ENCODE measurements around the gene MIER2. TPM values are rescaled to one million over a fixed set of nuclear protein-coding genes. Genes with fewer than 3 reads are reported as not detected.
"Not testable (repeated sequence)": the region's sequence is repeated elsewhere in the genome, so short reads cannot be mapped to it uniquely, and the experiment has no call there.

The MIER2 gene
- total RNA-seq, 2 donors from 2014 or later: 13.1 to 13.8 TPM

DNA sequence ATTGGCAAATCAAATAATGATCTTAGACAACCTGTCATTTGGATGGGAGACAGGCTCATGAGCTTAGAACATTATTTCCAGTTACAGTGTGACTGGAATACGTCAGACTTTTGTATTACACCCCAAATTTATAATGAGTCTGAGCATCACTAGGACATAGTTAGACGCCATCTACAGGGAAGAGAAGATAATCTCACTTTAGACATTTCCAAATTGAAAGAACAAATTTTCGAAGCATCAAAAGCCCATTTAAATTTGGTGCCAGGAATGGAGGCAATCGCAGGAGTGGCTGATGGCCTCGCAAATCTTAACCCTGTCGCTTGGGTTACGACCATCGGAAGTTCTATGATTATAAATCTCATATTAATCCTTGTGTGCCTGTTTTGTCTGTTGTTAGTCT, 41.6 kb upstream of the MIER2 start:
- H3K9me3 ChIP-seq (ENCODE audit: control insufficient read depth, low read length, poor library complexity, severe bottlenecking); ATAC-seq; H3K36me3 Mint-ChIP-seq (ENCODE audit: low read depth); H3K4me3 Mint-ChIP-seq; H3K27ac Mint-ChIP-seq; DNase-seq: not testable (repeated sequence)
- Mint-ChIP-seq H3K27me3 (peaks cover 45% of the 10 kb centered on the region), H3K4me1 (peaks cover 14% of the 10 kb centered on the region)

DNA sequence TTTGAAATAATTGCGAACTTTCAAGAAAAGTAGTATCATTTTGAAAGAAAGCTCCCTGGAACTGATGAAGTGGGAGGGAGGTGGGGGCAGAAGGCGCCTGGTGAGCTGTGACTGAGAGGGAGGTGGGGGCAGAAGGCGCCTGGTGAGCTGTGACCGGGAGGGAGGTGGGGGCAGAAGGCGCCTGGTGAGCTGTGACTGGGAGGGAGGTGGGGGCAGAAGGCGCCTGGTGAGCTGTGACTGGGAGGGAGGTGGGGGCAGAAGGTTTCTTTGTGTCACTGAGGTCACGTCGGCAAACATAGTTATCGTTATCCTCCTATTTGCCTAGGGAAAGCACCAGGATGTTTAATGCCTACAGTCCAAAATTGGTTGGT, 40.2 kb upstream of the MIER2 start:
- no peak overlapping the region for H3K27ac Mint-ChIP-seq
- DNase-seq: no peak
- ATAC-seq: no peak
- H3K27me3 Mint-ChIP-seq: peaks cover 54% of the 10 kb centered on the region
- peaks cover 14% of the 10 kb centered on the region for H3K4me1 Mint-ChIP-seq
- peaks cover 7% of the 10 kb centered on the region for H3K36me3 Mint-ChIP-seq (ENCODE audit: low read depth)
- H3K9me3 ChIP-seq (ENCODE audit: control insufficient read depth, low read length, poor library complexity, severe bottlenecking): no peaks in the 10 kb centered on the region
- no peak overlapping the region for H3K4me3 Mint-ChIP-seq

DNA sequence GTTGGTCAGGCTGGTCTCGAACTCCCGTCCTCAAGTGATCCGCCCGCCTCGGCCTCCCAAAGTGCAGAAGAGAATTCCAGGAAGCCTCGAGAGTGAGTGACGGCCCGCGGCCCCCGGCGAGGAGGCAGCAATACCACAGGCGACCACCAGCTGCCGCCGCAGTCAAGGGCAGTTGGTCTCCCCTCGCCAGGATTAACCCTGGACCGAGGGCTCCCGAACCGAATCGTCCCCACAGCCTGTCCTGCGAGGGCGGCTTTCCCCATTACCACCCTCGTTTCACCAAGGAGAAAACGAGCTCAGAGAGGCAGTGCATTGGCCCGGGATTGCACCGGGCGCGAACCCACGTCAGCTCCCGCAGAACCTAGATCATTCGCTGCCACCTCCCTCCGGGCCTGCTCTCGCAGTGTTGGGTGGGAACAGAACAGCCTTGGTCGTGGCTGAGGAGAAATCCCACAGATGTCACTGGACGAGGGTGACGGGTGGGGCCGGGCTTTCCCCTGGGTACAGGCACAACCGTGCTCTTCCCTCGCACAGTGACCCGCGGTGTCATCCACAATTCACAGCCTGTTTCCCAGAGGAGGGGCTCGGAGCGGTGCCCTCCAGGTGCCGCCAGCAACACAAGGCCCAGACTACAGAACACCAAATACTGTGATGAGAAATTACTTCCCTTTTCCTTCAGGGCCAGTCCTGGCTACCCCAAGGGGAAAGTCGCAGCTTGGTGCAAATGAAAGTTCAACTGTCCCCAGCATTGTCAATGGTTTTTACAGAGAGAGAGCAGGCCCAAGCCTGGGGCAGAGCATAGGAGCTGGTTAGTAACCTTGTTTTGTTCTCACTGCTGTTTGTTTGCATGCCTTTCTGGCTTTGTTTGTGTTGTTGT, 39.6 kb upstream of the MIER2 start:
- Mint-ChIP-seq H3K36me3 (ENCODE audit: low read depth) (peaks cover 7% of the 10 kb centered on the region), H3K4me3 (no peak overlapping the region), H3K27me3 (peaks cover 54% of the 10 kb centered on the region), H3K27ac (peak overlapping the region; percentile 24), H3K4me1 (peaks cover 14% of the 10 kb centered on the region)
- no peak for ATAC-seq
- no peak for DNase-seq
- no peaks in the 10 kb centered on the region for H3K9me3 ChIP-seq (ENCODE audit: control insufficient read depth, low read length, poor library complexity, severe bottlenecking)

GRCh38 chr19:383040-383439, 38.4 kb upstream of the MIER2 start:
- no peak overlapping the region for H3K27ac Mint-ChIP-seq
- no peak for DNase-seq
- peaks cover 7% of the 10 kb centered on the region for H3K36me3 Mint-ChIP-seq (ENCODE audit: low read depth)
- H3K27me3 Mint-ChIP-seq: peaks cover 45% of the 10 kb centered on the region
- no peak overlapping the region for H3K4me3 Mint-ChIP-seq
- H3K9me3 ChIP-seq (ENCODE audit: control insufficient read depth, low read length, poor library complexity, severe bottlenecking): no peaks in the 10 kb centered on the region
- peaks cover 14% of the 10 kb centered on the region for H3K4me1 Mint-ChIP-seq
- ATAC-seq: no peak

GRCh38 chr19:382578-382977, 38.0 kb upstream of the MIER2 start:
- peak; percentile 77 for ATAC-seq
- H3K9me3 ChIP-seq (ENCODE audit: control insufficient read depth, low read length, poor library complexity, severe bottlenecking); H3K27ac Mint-ChIP-seq; H3K36me3 Mint-ChIP-seq (ENCODE audit: low read depth); DNase-seq: not testable (repeated sequence)
- Mint-ChIP-seq H3K4me3 (peak overlapping the region; percentile 1), H3K27me3 (peaks cover 41% of the 10 kb centered on the region), H3K4me1 (peaks cover 16% of the 10 kb centered on the region)

GRCh38 chr19:381901-382300, 37.3 kb upstream of the MIER2 start:
- not testable (repeated sequence) for H3K4me3 Mint-ChIP-seq; H3K36me3 Mint-ChIP-seq (ENCODE audit: low read depth); H3K9me3 ChIP-seq (ENCODE audit: control insufficient read depth, low read length, poor library complexity, severe bottlenecking); ATAC-seq; DNase-seq; H3K27ac Mint-ChIP-seq
- peaks cover 16% of the 10 kb centered on the region for H3K4me1 Mint-ChIP-seq
- H3K27me3 Mint-ChIP-seq: peaks cover 38% of the 10 kb centered on the region

DNA sequence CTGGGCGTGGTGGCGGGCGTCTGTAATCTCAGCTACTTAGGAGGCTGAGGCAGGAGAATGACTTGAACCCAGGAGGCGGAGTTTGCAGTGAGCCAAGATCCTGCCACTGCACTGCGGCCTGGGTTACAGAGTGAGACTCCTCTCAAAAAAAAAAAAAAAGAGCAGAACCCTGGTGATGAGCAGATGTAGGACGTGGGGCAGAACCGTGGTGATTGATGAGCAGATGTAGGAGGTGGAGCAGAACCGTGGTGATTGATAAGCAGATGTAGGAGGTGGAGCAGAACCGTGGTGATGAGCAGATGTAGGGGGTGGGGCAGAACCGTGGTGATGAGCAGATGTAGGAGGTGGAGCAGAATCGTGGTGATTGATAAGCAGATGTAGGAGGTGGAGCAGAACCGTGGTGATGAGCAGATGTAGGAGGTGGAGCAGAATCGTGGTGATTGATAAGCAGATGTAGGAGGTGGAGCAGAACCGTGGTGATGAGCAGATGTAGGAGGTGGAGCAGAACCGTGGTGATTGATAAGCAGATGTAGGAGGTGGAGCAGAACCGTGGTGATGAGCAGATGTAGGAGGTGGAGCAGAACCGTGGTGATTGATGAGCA, 36.1 kb upstream of the MIER2 start:
- not testable (repeated sequence) for ATAC-seq; H3K9me3 ChIP-seq (ENCODE audit: control insufficient read depth, low read length, poor library complexity, severe bottlenecking); H3K36me3 Mint-ChIP-seq (ENCODE audit: low read depth); DNase-seq; H3K27ac Mint-ChIP-seq
- Mint-ChIP-seq H3K4me3 (peak overlapping the region; percentile 53), H3K4me1 (peaks cover 16% of the 10 kb centered on the region), H3K27me3 (peaks cover 33% of the 10 kb centered on the region)

- no peak for ATAC-seq
Observed at GRCh38 chr19:379796-380195, 35.2 kb upstream of the MIER2 start.

DNA sequence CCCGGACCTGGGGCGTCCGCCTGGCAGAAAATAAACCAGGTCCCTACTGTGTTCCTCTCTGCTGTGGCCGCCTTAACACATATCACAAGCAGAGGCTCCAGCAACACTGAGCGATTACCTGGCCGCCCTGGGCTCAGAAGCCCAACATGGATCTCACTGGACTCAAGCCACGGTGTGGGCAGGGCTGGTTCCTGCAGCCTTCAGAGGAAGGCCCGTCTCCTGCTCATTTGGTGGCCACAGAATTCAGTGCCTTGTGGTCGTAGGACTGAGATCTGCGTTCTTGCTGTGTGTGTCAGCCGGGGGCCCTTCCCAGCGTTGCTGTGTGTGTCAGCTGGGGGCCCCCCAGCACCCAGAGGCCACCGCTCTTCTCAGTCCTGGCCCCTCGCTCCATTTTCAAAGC, 34.1 kb upstream of the MIER2 start:
- H3K27me3 Mint-ChIP-seq: peaks cover 21% of the 10 kb centered on the region
- H3K9me3 ChIP-seq (ENCODE audit: control insufficient read depth, low read length, poor library complexity, severe bottlenecking): no peaks in the 10 kb centered on the region
- ATAC-seq: no peak
- no peak for DNase-seq
- H3K36me3 Mint-ChIP-seq (ENCODE audit: low read depth): peaks cover 9% of the 10 kb centered on the region
- no peak overlapping the region for H3K4me3 Mint-ChIP-seq
- no peak overlapping the region for H3K27ac Mint-ChIP-seq
- H3K4me1 Mint-ChIP-seq: peaks cover 12% of the 10 kb centered on the region

More at GRCh38 chr19:379796-380195, 35.2 kb upstream of the MIER2 start:
- Mint-ChIP-seq H3K27me3 (peaks cover 30% of the 10 kb centered on the region), H3K36me3 (ENCODE audit: low read depth) (peaks cover 9% of the 10 kb centered on the region), H3K27ac (no peak overlapping the region), H3K4me1 (peaks cover 16% of the 10 kb centered on the region), H3K4me3 (no peak overlapping the region)
- H3K9me3 ChIP-seq (ENCODE audit: control insufficient read depth, low read length, poor library complexity, severe bottlenecking): no peaks in the 10 kb centered on the region
- DNase-seq: no peak

- Mint-ChIP-seq H3K4me1 (peaks cover 8% of the 10 kb centered on the region), H3K27ac (no peak overlapping the region)
Observed at GRCh38 chr19:377801-378581, 33.4 kb upstream of the MIER2 start.

DNA sequence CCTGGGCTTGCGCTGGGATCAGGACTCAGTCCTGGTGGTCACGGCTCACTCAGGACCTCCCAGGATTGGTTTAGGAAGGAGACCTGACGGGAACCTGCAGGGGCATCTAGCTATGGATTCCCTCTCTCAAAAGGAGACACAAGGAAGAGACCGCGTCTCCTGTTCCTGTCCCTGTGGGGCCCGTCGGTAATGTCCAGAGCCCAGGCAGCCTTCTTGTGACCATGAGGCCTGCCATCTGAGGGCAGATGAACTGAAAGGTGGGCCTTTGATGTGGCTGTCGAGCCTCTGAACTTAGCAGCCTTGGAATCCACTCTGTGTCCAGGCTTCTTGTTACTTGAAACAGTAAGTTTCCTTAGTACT, 31.5 kb upstream of the MIER2 start:
- H3K27ac Mint-ChIP-seq: no peak overlapping the region
- H3K36me3 Mint-ChIP-seq (ENCODE audit: low read depth): peaks cover 2% of the 10 kb centered on the region
- DNase-seq (no peak), ATAC-seq (no peak)
- no peak overlapping the region for H3K4me3 Mint-ChIP-seq
- no peaks in the 10 kb centered on the region for H3K9me3 ChIP-seq (ENCODE audit: control insufficient read depth, low read length, poor library complexity, severe bottlenecking)
- peaks cover 2% of the 10 kb centered on the region for H3K4me1 Mint-ChIP-seq
- peaks cover 34% of the 10 kb centered on the region for H3K27me3 Mint-ChIP-seq

More at GRCh38 chr19:377801-378581, 33.4 kb upstream of the MIER2 start:
- H3K4me3 Mint-ChIP-seq: no peak overlapping the region
- H3K36me3 Mint-ChIP-seq (ENCODE audit: low read depth): peaks cover 6% of the 10 kb centered on the region
- H3K27me3 Mint-ChIP-seq: peaks cover 17% of the 10 kb centered on the region
- DNase-seq (no peak), ATAC-seq (no peak)
- H3K9me3 ChIP-seq (ENCODE audit: control insufficient read depth, low read length, poor library complexity, severe bottlenecking): no peaks in the 10 kb centered on the region

- H3K27me3 Mint-ChIP-seq: peaks cover 36% of the 10 kb centered on the region
- no peaks in the 10 kb centered on the region for H3K9me3 ChIP-seq (ENCODE audit: control insufficient read depth, low read length, poor library complexity, severe bottlenecking)
- peaks cover 2% of the 10 kb centered on the region for H3K36me3 Mint-ChIP-seq (ENCODE audit: low read depth)
- ATAC-seq: no peak
- H3K4me3 Mint-ChIP-seq: no peak overlapping the region
- DNase-seq: no peak
- H3K4me1 Mint-ChIP-seq: peaks cover 2% of the 10 kb centered on the region
- H3K27ac Mint-ChIP-seq: no peak overlapping the region
Observed at GRCh38 chr19:375395-376110, 31.0 kb upstream of the MIER2 start.

- Mint-ChIP-seq H3K4me1 (peaks cover 2% of the 10 kb centered on the region), H3K4me3 (no peak overlapping the region), H3K27me3 (peaks cover 33% of the 10 kb centered on the region), H3K27ac (no peak overlapping the region), H3K36me3 (ENCODE audit: low read depth) (peaks cover 2% of the 10 kb centered on the region)
- ATAC-seq (no peak), DNase-seq (no peak)
- H3K9me3 ChIP-seq (ENCODE audit: control insufficient read depth, low read length, poor library complexity, severe bottlenecking): no peaks in the 10 kb centered on the region
Observed at GRCh38 chr19:374886-375235, 30.3 kb upstream of the MIER2 start.
